GM12878 (cell line): ENCODE results near the gene SCAMP4. TPM values are rescaled to one million over a fixed set of nuclear protein-coding genes. Genes with fewer than 3 reads are reported as not detected.

ENCODE experiments used
- ATF7 ChIP-seq: fragments of 450-650 bp; IDR thresholded peaks from 2 replicates; pipeline ENCODE4 v1.6.1; 2016; ENCODE audit warnings: low read depth, mild to moderate bottlenecking
- BACH1 ChIP-seq: fragments of 450-650 bp; IDR thresholded peaks from 2 replicates; pipeline ENCODE4 v1.6.1; 2017; ENCODE audit warnings: mild to moderate bottlenecking, borderline replicate concordance
- BCL11A ChIP-seq: IDR thresholded peaks from 2 replicates; pipeline ENCODE4 v1.6.1; 2011; ENCODE audit warnings: low read depth, low read length
- BMI1 ChIP-seq: fragments of 450-650 bp; IDR thresholded peaks from 2 replicates; pipeline ENCODE4 v1.6.1; 2016; ENCODE audit warnings: mild to moderate bottlenecking, moderate library complexity, borderline replicate concordance
- BRCA1 ChIP-seq: IDR thresholded peaks from 2 replicates; pipeline ENCODE4 v1.6.1; 2011; ENCODE audit warnings: low read depth, low read length, improper control_type of control experiment
- CUX1 ChIP-seq: IDR thresholded peaks from 2 replicates; pipeline ENCODE4 v1.6.1; 2012; ENCODE audit warnings: improper control_type of control experiment, low read depth, low read length; ENCODE audit not compliant: insufficient replicate concordance
- FOS ChIP-seq: IDR thresholded peaks from 3 replicates; pipeline ENCODE4 v1.6.1; 2011; ENCODE audit warnings: borderline replicate concordance; ENCODE audit not compliant: insufficient read length; ENCODE audit errors: extremely low read depth
- HDAC2 ChIP-seq: fragments of 200-600 bp; sonication (generic); IDR thresholded peaks from 2 replicates; pipeline ENCODE4 v1.6.1; 2017
- JUNB ChIP-seq: IDR thresholded peaks from 2 replicates; pipeline ENCODE4 v1.6.1; 2016; ENCODE audit warnings: antibody characterized with exemption, mild to moderate bottlenecking
- MEF2A ChIP-seq: IDR thresholded peaks from 2 replicates; pipeline ENCODE4 v1.6.1; 2011; ENCODE audit warnings: low read depth, mild to moderate bottlenecking, low read length, moderate library complexity; ENCODE audit not compliant: insufficient read depth
- MYB ChIP-seq: fragments of 150-350 bp; IDR thresholded peaks from 2 replicates; pipeline ENCODE4 v1.6.1; 2014; ENCODE audit warnings: mild to moderate bottlenecking, low read depth, low read length, borderline replicate concordance
- MYC ChIP-seq: IDR thresholded peaks from 2 replicates; pipeline ENCODE4 v1.6.1; 2011; ENCODE audit warnings: mild to moderate bottlenecking, low read length, moderate library complexity, inconsistent platforms; ENCODE audit not compliant: insufficient read depth, insufficient replicate concordance, insufficient read length, severe bottlenecking
- NR2C1 ChIP-seq: fragments of 450-650 bp; IDR thresholded peaks from 2 replicates; pipeline ENCODE4 v1.6.1; 2017; ENCODE audit warnings: antibody characterized with exemption, mild to moderate bottlenecking, moderate library complexity
- NR2C2 ChIP-seq: IDR thresholded peaks from 2 replicates; pipeline ENCODE4 v1.6.1; 2011; ENCODE audit warnings: borderline replicate concordance, low read depth; ENCODE audit not compliant: control insufficient read depth, insufficient read length
- PAX8 ChIP-seq: fragments of 450-650 bp; IDR thresholded peaks from 2 replicates; pipeline ENCODE4 v1.6.1; 2017; ENCODE audit warnings: mild to moderate bottlenecking, moderate library complexity
- PML ChIP-seq: IDR thresholded peaks from 2 replicates; pipeline ENCODE4 v1.6.1; 2012; ENCODE audit warnings: low read length, inconsistent platforms
- POLR2AphosphoS5 ChIP-seq: IDR thresholded peaks from 2 replicates; pipeline ENCODE4 v1.6.1; 2011; ENCODE audit warnings: mild to moderate bottlenecking, low read length, inconsistent platforms
- RBBP5 ChIP-seq: fragments of 200-600 bp; sonication (generic); conservative IDR thresholded peaks from 2 replicates; pipeline ENCODE4 v1.6.1; 2016
- SMC3 ChIP-seq: IDR thresholded peaks from 2 replicates; pipeline ENCODE4 v1.6.1; 2011; ENCODE audit warnings: low read length, improper control_type of control experiment, borderline replicate concordance
- STAT3 ChIP-seq: IDR thresholded peaks from 2 replicates; pipeline ENCODE4 v1.6.1; 2011; ENCODE audit warnings: low read depth, low read length, improper control_type of control experiment
- TAF1 ChIP-seq: IDR thresholded peaks from 2 replicates; pipeline ENCODE4 v1.6.1; 2011; ENCODE audit warnings: mild to moderate bottlenecking, low read depth, low read length, borderline replicate concordance
- TARDBP ChIP-seq: IDR thresholded peaks from 2 replicates; pipeline ENCODE4 v1.6.1; 2016; ENCODE audit warnings: borderline replicate concordance
- ZBTB4 ChIP-seq: fragments of 450-650 bp; formaldehyde crosslinking; IDR thresholded peaks from 2 replicates; pipeline ENCODE4 v1.4.0; 2022; ENCODE audit warnings: mild to moderate bottlenecking, moderate library complexity
- polyA plus RNA-seq, 11 experiments: library from polyadenylated mRNA; depleted of rRNA in 4 of 11; unstranded in 6 of 11; stranded (reverse) in 5 of 11; fragments of >200 nt; fragmentation: Nextera tagmentation in 4 of 11; fragmentation: Illumina TruSeq in 1 of 11; extraction: Ambion mirVana in 4 of 11; extraction: Trizol in 1 of 11; gene quantifications; 1 replicate in 1 of 11; 2 replicates in 10 of 11; pipeline versions ENCODE4 v1.2.1 to v1.2.3, GENCODE V29; 2011 to 2016; ENCODE audit warnings: inconsistent platforms in 2 of 11, missing spikeins in 2 of 11, low read depth in 1 of 11
- total RNA-seq, 4 experiments: library from RNA; depleted of rRNA in 3 of 4; stranded (reverse); fragments of >200 nt in 3 of 4; fragmentation: Illumina TruSeq in 1 of 4; extraction: Trizol in 1 of 4; gene quantifications; 2 replicates each; pipeline versions ENCODE4 v1.2.1 to v1.2.3, GENCODE V29; 2013 to 2021

The SCAMP4 gene
- total and polyA plus RNA-seq, 10 of the 15 experiments (the other 5 are each of a cell fraction or from before 2014, with no cell fraction given) = 0.63 to 34.7 (median 12.8) TPM

- TF ChIP-seq SMC3 (no peak), NR2C1 (peak; percentile 72), BMI1 (no peak), ATF7 (no peak), BCL11A (no peak), BRCA1 (no peak), PAX8 (no peak), CUX1 (no peak), NR2C2 (no peak), MYB (no peak), TAF1 (peak; percentile 78; the same call in 1 of the 2 replicates), POLR2AphosphoS5 (peak; percentile 85), ZBTB4 (CRISPR knock-in tag) (no peak), MEF2A (0 out of 2 replicates have a peak, but pooled peaks have one; percentile 33), PML (no peak; the same call in 1 of the 2 replicates), JUNB (no peak), TARDBP (peak; percentile 75; the same call in 1 of the 2 replicates), STAT3 (no peak), BACH1 (peak; percentile 93), RBBP5 (no peak), MYC (no peak), FOS (no peak), HDAC2 (no peak)
These were observed 29.3 kb upstream of the SCAMP4 start (continued) for GRCh38 chr19:1875646-1876495.
